Measurements from ENCODE around the gene SLC31A2.

DNA sequence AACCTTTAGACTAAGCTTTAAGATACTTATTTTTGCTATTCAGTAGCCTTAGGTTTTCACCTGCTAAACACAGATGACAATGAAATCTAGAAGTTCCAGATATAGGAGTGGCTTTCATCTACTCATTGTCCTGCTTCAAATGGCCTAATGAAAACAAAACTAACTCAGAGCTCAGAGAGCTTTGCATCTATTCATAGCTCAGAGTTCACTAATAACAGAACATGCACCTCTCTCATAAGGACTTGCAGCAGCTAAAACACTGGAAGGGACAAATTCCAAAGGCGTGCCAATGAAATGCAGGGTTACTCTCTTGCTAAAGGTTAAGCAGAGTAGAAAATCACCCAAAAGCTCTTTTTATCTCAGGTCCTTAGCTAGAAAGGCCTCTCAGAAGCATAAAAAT is 29.0 kb downstream of the SLC31A2 start:
- TF ChIP-seq, protein P1, sequence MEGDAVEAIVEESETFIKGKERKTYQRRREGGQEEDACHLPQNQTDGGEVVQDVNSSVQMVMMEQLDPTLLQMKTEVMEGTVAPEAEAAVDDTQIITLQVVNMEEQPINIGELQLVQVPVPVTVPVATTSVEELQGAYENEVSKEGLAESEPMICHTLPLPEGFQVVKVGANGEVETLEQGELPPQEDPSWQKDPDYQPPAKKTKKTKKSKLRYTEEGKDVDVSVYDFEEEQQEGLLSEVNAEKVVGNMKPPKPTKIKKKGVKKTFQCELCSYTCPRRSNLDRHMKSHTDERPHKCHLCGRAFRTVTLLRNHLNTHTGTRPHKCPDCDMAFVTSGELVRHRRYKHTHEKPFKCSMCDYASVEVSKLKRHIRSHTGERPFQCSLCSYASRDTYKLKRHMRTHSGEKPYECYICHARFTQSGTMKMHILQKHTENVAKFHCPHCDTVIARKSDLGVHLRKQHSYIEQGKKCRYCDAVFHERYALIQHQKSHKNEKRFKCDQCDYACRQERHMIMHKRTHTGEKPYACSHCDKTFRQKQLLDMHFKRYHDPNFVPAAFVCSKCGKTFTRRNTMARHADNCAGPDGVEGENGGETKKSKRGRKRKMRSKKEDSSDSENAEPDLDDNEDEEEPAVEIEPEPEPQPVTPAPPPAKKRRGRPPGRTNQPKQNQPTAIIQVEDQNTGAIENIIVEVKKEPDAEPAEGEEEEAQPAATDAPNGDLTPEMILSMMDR (IDR thresholded peaks at IDR 0.05) = no peak
- no peak for TF ChIP-seq EZH2 (IDR thresholded peaks at IDR 0.05; ENCODE audit: borderline replicate concordance, insufficient read depth, low read depth, low read length, poor library complexity, severe bottlenecking)
